Fibroblast of upper back skin (primary cell): ENCODE measurements around the gene CCDC91.
A peak's percentile ranks its signal among the peaks of the same experiment; 100 is the strongest.

Experiments used
- DNase-seq: peaks from one replicate; pipeline ENCODE4 v3.0.0-alpha.2; 2013

Gene CCDC91

GRCh38 chr12:28543021-28543890 is 353.0 kb downstream of the CCDC91 start:
- no peak for DNase-seq

- DNase-seq: peak; percentile 82
These were observed 360.8 kb downstream of the CCDC91 start for GRCh38 chr12:28550757-28551704.

GRCh38 chr12:28552251-28552970 is 362.2 kb downstream of the CCDC91 start:
- DNase-seq: no peak

GRCh38 chr12:28555748-28556147 is 365.5 kb downstream of the CCDC91 start:
- DNase-seq: no peak

- peak; percentile 27 for DNase-seq
These were observed 368.0 kb downstream of the CCDC91 start for GRCh38 chr12:28558250-28558649.

GRCh38 chr12:28563286-28563685 is 373.0 kb downstream of the CCDC91 start:
- DNase-seq: no peak

GRCh38 chr12:28563936-28564335 is 373.7 kb downstream of the CCDC91 start:
- peak; percentile 78 for DNase-seq

- peak; percentile 89 for DNase-seq
These were observed 377.9 kb downstream of the CCDC91 start for GRCh38 chr12:28568118-28568517.

GRCh38 chr12:28568704-28569103 is 378.4 kb downstream of the CCDC91 start:
- DNase-seq: peak; percentile 86

- peak; percentile 93 for DNase-seq
These were observed 379.6 kb downstream of the CCDC91 start for GRCh38 chr12:28569698-28570411.

- DNase-seq: no peak
These were observed 380.6 kb downstream of the CCDC91 start for GRCh38 chr12:28570811-28571210.

- no peak for DNase-seq
These were observed 384.7 kb downstream of the CCDC91 start for GRCh38 chr12:28574746-28575592.

- no peak for DNase-seq
These were observed 385.4 kb downstream of the CCDC91 start for GRCh38 chr12:28575593-28576205.

GRCh38 chr12:28578361-28578760 is 388.1 kb downstream of the CCDC91 start:
- DNase-seq: peak; percentile 54

- peak; percentile 18 for DNase-seq
These were observed 388.6 kb downstream of the CCDC91 start for GRCh38 chr12:28578833-28579252.

- DNase-seq: no peak
These were observed 392.6 kb downstream of the CCDC91 start for GRCh38 chr12:28582672-28583376.

- peak; percentile 56 for DNase-seq
These were observed 393.5 kb downstream of the CCDC91 start for GRCh38 chr12:28583701-28584261.

- no peak for DNase-seq
These were observed 394.9 kb downstream of the CCDC91 start for GRCh38 chr12:28585146-28585545.

- DNase-seq: no peak
These were observed 396.2 kb downstream of the CCDC91 start for GRCh38 chr12:28586481-28586880.

- DNase-seq: no peak
These were observed 401.6 kb downstream of the CCDC91 start for GRCh38 chr12:28591831-28592230.
